ENCODE data around the gene MYL3. TPM values are rescaled to one million over a fixed set of nuclear protein-coding genes. Genes with fewer than 3 reads are reported as not detected.

MYL3 gene
- total and polyA plus RNA-seq, 2 of the 4 experiments (the other 2 are of a cell fraction), result 0.09 TPM; not detected in 1

GRCh38 chr3:46838301-46838700, 24.9 kb downstream of the MYL3 start:
- ChIA-PET POLR2A (ENCODE audit: unreplicated experiment) (no interaction called here), CTCF (no interaction called here)
- H2AFZ ChIP-seq (replicated peaks; ENCODE audit: low read length, poor library complexity), result no peak overlapping the region
- in situ Hi-C loops (cut with MboI; ENCODE audit: low sequenced_read_pairs) (no loop called here), intact Hi-C loops (cut with micrococcal nuclease) (no loop called here), dilution Hi-C loops (cut with HindIII; ENCODE audit: low sequenced_read_pairs, unreplicated experiment) (no loop called here)
- no peak overlapping the region for H3K23ac ChIP-seq (ENCODE audit: low read depth, low read length)
- no peak overlapping the region for H3K4me3 ChIP-seq (ENCODE audit: insufficient read depth, low read depth, low read length)
- no peak overlapping the region for H2BK5ac ChIP-seq (ENCODE audit: low read depth, low read length, poor library complexity, severe bottlenecking)
- no TSS peak for BruUV-seq (replicated peaks)
- H2AK5ac ChIP-seq (ENCODE audit: low read depth, low read length), result no peak overlapping the region
- H4K8ac ChIP-seq (ENCODE audit: low read depth in 2 of 2, low read length in 2 of 2), result no peak overlapping the region
- TF ChIP-seq MXI1 (IDR thresholded peaks at IDR 0.05; ENCODE audit: borderline replicate concordance, low read depth, low read length) (no peak), ELK1 (IDR thresholded peaks at IDR 0.05; ENCODE audit: borderline replicate concordance, low read depth, low read length) (no peak), RAD21 (IDR thresholded peaks at IDR 0.05; ENCODE audit: low read length) (no peak), CEBPB (IDR thresholded peaks at IDR 0.05; ENCODE audit: low read depth, low read length) (no peak), CHD1 (IDR thresholded peaks at IDR 0.05; ENCODE audit: low read depth, low read length) (no peak), NFE2L2 (IDR thresholded peaks at IDR 0.05; ENCODE audit: low read depth, low read length) (no peak), SMC3 (IDR thresholded peaks at IDR 0.05; ENCODE audit: low read depth, low read length) (no peak), MAZ (IDR thresholded peaks at IDR 0.05; ENCODE audit: borderline replicate concordance, low read depth, low read length) (no peak), FOS (IDR thresholded peaks at IDR 0.05; ENCODE audit: low read depth, low read length) (no peak)
- H3K9me1 ChIP-seq (ENCODE audit: insufficient read depth, low read length), result no peaks in the 10 kb centered on the region
- no peak overlapping the region for H2AK9ac ChIP-seq (replicated peaks; ENCODE audit: low read depth, low read length, poor library complexity)
- WGBS, 2 experiments (ENCODE audit: extremely low coverage in 2 of 2, insufficient read length in 1 of 2), result no CpG with 5 or more reads among the region's 2 CpGs
- DNase-seq, result no peak
- no peak overlapping the region for H2BK15ac ChIP-seq (ENCODE audit: low read depth, low read length)
- no peaks in the 10 kb centered on the region for H3K36me3 ChIP-seq (ENCODE audit: control insufficient read depth, insufficient read depth, low read length)
- H3K9me3 ChIP-seq (ENCODE audit: control insufficient read depth, insufficient read depth, low read length), result peaks cover 13% of the 10 kb centered on the region
- no peak overlapping the region for H3K27ac ChIP-seq (ENCODE audit: insufficient read depth, low read length)
- no peak overlapping the region for H3K56ac ChIP-seq (ENCODE audit: extremely low read depth, insufficient read depth, low read length)
- no peaks in the 10 kb centered on the region for H3K4me1 ChIP-seq (ENCODE audit: control insufficient read depth, insufficient read depth, low read length)
- H3K4ac ChIP-seq (ENCODE audit: low read depth, low read length), result no peak overlapping the region
- H3K18ac ChIP-seq (ENCODE audit: low read depth, low read length), result no peak overlapping the region
- H4K20me1 ChIP-seq (ENCODE audit: insufficient read depth, low read length), result no peaks in the 10 kb centered on the region
- H3K79me1 ChIP-seq (ENCODE audit: low read depth in 1 of 2, low read length in 2 of 2), result no peaks in the 10 kb centered on the region
- H3K9ac ChIP-seq (ENCODE audit: low read depth, low read length), result no peak overlapping the region
- H3K4me2 ChIP-seq (ENCODE audit: low read depth, low read length), result no peak overlapping the region
- H4K5ac ChIP-seq (ENCODE audit: low read depth, low read length), result no peak overlapping the region
- peaks cover 3% of the 10 kb centered on the region for H3K27me3 ChIP-seq (ENCODE audit: control insufficient read depth, insufficient read depth, low read length)
- no peak overlapping the region for H3K14ac ChIP-seq (replicated peaks; ENCODE audit: low read depth, low read length)
- no peak for ATAC-seq (ENCODE audit: low read depth)
- H4K91ac ChIP-seq (ENCODE audit: insufficient read depth, low read depth, low read length), result no peak overlapping the region
- no peak overlapping the region for H2BK20ac ChIP-seq (ENCODE audit: low read depth, low read length)
- H2BK120ac ChIP-seq (ENCODE audit: low read depth, low read length), result no peak overlapping the region
